SK-N-SH treated with all-trans-retinoic acid at 6 μM for 48 hours (cell line): ENCODE measurements around the gene BIN1.

Source experiments
- ATAC-seq: fragments of 200-7000 bp; cut with Tn5 transposase; 3 replicates; pipeline ENCODE4 v1.9.1; 2020; ENCODE audit warnings: mild to moderate bottlenecking, moderate library complexity
- ARNTL ChIP-seq: fragments of 450-650 bp; formaldehyde crosslinking; IDR thresholded peaks from 2 replicates; pipeline ENCODE4 v1.5.0; 2020; ENCODE audit warnings: low read depth, mild to moderate bottlenecking, moderate library complexity, borderline replicate concordance
- BACH2 ChIP-seq: fragments of 250-450 bp; sonication (Bioruptor Pico); IDR thresholded peaks from 2 replicates; pipeline ENCODE4 v1.9.0; 2021; ENCODE audit warnings: mild to moderate bottlenecking, borderline replicate concordance
- CREB5 ChIP-seq: fragments of 250-450 bp; sonication (Bioruptor Pico); IDR thresholded peaks from 2 replicates; pipeline ENCODE4 v1.5.1; 2020; ENCODE audit warnings: low read depth, mild to moderate bottlenecking, moderate library complexity
- CSDC2 ChIP-seq: fragments of 250-450 bp; sonication (Bioruptor Pico); IDR thresholded peaks from 2 replicates; pipeline ENCODE4 v1.5.0; 2020; ENCODE audit warnings: mild to moderate bottlenecking, moderate library complexity
- CSRNP3 ChIP-seq: fragments of 250-450 bp; sonication (Bioruptor Pico); IDR thresholded peaks from 2 replicates; pipeline ENCODE4 v1.5.1; 2021; ENCODE audit warnings: mild to moderate bottlenecking, moderate library complexity
- ESRRG ChIP-seq: fragments of 250-450 bp; sonication (Bioruptor Pico); IDR thresholded peaks from 2 replicates; pipeline ENCODE4 v1.6.1; 2021; ENCODE audit warnings: mild to moderate bottlenecking
- GLIS3 ChIP-seq: fragments of 250-450 bp; sonication (Bioruptor Pico); IDR thresholded peaks from 2 replicates; pipeline ENCODE4 v1.5.0; 2020; ENCODE audit warnings: mild to moderate bottlenecking, moderate library complexity
- PATZ1 ChIP-seq: fragments of 250-450 bp; sonication (Bioruptor Pico); IDR thresholded peaks from 2 replicates; pipeline ENCODE4 v1.8.0; 2020; ENCODE audit warnings: mild to moderate bottlenecking, moderate library complexity, borderline replicate concordance
- PPARA ChIP-seq: fragments of 250-450 bp; sonication (Bioruptor Pico); IDR thresholded peaks from 2 replicates; pipeline ENCODE4 v1.5.0; 2020; ENCODE audit warnings: mild to moderate bottlenecking, borderline replicate concordance
- RARB ChIP-seq: fragments of 250-450 bp; sonication (Bioruptor Pico); IDR thresholded peaks from 2 replicates; pipeline ENCODE4 v1.8.0; 2021; ENCODE audit warnings: mild to moderate bottlenecking, moderate library complexity
- TCF4 ChIP-seq: fragments of 250-450 bp; sonication (Bioruptor Pico); IDR thresholded peaks from 2 replicates; pipeline ENCODE4 v1.8.0; 2021; ENCODE audit warnings: mild to moderate bottlenecking, moderate library complexity, borderline replicate concordance
- TOX ChIP-seq: fragments of 250-450 bp; sonication (Bioruptor Pico); IDR thresholded peaks from 2 replicates; pipeline ENCODE4 v1.8.0; 2021; ENCODE audit warnings: mild to moderate bottlenecking, moderate library complexity, borderline replicate concordance
- ZC3H10 ChIP-seq: fragments of 250-450 bp; sonication (Bioruptor Pico); IDR thresholded peaks from 2 replicates; pipeline ENCODE4 v1.5.1; 2021; ENCODE audit warnings: mild to moderate bottlenecking, moderate library complexity
- ZFP3 ChIP-seq: fragments of 250-450 bp; sonication (Bioruptor Pico); IDR thresholded peaks from 2 replicates; pipeline ENCODE4 v1.5.0; 2020; ENCODE audit warnings: mild to moderate bottlenecking, moderate library complexity
- ZFP30 ChIP-seq: fragments of 450-650 bp; formaldehyde crosslinking; IDR thresholded peaks from 2 replicates; pipeline ENCODE4 v1.5.0; 2022; ENCODE audit warnings: mild to moderate bottlenecking, moderate library complexity
- ZNF70 ChIP-seq: fragments of 450-650 bp; formaldehyde crosslinking; IDR thresholded peaks from 2 replicates; pipeline ENCODE4 v1.5.0; 2020; ENCODE audit warnings: mild to moderate bottlenecking, moderate library complexity
- ZNF8 ChIP-seq: fragments of 450-650 bp; formaldehyde crosslinking; IDR thresholded peaks from 2 replicates; pipeline ENCODE4 v1.5.0; 2020; ENCODE audit warnings: mild to moderate bottlenecking, moderate library complexity
- TF ChIP-seq, protein P1 (sequence below): fragments of 250-450 bp; sonication (Bioruptor Pico); IDR thresholded peaks from 2 replicates; pipeline ENCODE4 v1.5.0; 2020; ENCODE audit warnings: mild to moderate bottlenecking, moderate library complexity

BIN1 gene

DNA sequence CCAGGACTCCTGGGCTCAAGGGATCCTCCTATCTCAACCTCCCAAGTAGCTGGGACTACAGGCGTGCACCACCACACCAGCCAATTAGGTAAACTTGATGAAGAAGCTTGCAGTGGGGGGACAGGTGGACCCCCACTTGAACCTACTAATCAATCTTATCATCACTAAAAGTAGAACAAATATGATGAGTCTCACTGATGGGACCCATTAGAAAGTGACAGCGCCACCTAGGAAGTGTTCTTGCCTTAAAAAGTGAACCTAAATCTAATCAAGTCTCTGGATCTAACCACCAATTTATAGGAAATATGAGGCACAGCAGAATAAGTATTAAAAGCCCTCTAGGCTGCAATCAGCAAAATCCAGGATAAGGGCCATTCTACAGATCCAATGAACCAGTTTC, 79.2 kb downstream of the BIN1 start:
- TF ChIP-seq ZNF70 (CRISPR knock-in tag): no peak
- TF ChIP-seq ZFP3 (CRISPR knock-in tag): no peak
- no peak for TF ChIP-seq BACH2 (CRISPR knock-in tag)
- no peak for TF ChIP-seq CSRNP3
- no peak for TF ChIP-seq ZNF8 (CRISPR knock-in tag)
- TF ChIP-seq CREB5 (CRISPR knock-in tag): no peak
- TF ChIP-seq GLIS3 (CRISPR knock-in tag): no peak
- no peak for TF ChIP-seq ZFP30 (CRISPR knock-in tag)
- TF ChIP-seq PPARA (CRISPR knock-in tag): no peak
- TF ChIP-seq CSDC2: no peak
- TF ChIP-seq, protein P1, sequence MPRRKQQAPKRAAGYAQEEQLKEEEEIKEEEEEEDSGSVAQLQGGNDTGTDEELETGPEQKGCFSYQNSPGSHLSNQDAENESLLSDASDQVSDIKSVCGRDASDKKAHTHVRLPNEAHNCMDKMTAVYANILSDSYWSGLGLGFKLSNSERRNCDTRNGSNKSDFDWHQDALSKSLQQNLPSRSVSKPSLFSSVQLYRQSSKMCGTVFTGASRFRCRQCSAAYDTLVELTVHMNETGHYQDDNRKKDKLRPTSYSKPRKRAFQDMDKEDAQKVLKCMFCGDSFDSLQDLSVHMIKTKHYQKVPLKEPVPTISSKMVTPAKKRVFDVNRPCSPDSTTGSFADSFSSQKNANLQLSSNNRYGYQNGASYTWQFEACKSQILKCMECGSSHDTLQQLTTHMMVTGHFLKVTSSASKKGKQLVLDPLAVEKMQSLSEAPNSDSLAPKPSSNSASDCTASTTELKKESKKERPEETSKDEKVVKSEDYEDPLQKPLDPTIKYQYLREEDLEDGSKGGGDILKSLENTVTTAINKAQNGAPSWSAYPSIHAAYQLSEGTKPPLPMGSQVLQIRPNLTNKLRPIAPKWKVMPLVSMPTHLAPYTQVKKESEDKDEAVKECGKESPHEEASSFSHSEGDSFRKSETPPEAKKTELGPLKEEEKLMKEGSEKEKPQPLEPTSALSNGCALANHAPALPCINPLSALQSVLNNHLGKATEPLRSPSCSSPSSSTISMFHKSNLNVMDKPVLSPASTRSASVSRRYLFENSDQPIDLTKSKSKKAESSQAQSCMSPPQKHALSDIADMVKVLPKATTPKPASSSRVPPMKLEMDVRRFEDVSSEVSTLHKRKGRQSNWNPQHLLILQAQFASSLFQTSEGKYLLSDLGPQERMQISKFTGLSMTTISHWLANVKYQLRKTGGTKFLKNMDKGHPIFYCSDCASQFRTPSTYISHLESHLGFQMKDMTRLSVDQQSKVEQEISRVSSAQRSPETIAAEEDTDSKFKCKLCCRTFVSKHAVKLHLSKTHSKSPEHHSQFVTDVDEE (CRISPR knock-in tag): no peak
- TF ChIP-seq ZC3H10 (CRISPR knock-in tag): no peak
- no peak for ATAC-seq

GRCh38 chr2:127025359-127026166, 81.4 kb downstream of the BIN1 start:
- peak; percentile 98 for ATAC-seq
- TF ChIP-seq BACH2 (CRISPR knock-in tag) (no peak), ZNF8 (CRISPR knock-in tag) (peak; percentile 16; the same call in 1 of the 2 replicates)
- TF ChIP-seq, all 23 proteins: peak for 1

- peak; percentile 91 for ATAC-seq
- TF ChIP-seq, protein P1 (CRISPR knock-in tag): no peak
- TF ChIP-seq GLIS3 (CRISPR knock-in tag) (no peak), RARB (CRISPR knock-in tag) (no peak), ZFP3 (CRISPR knock-in tag) (no peak), TOX (no peak)
These were observed 82.1 kb downstream of the BIN1 start for GRCh38 chr2:127024769-127025358.

GRCh38 chr2:127023504-127023903, 83.5 kb downstream of the BIN1 start:
- no peak for ATAC-seq
- TF ChIP-seq ZC3H10 (CRISPR knock-in tag): no peak
- TF ChIP-seq TCF4 (CRISPR knock-in tag): no peak
- TF ChIP-seq ZFP3 (CRISPR knock-in tag): no peak
- no peak for TF ChIP-seq RARB (CRISPR knock-in tag)
- TF ChIP-seq CREB5 (CRISPR knock-in tag): no peak
- no peak for TF ChIP-seq ZNF8 (CRISPR knock-in tag)
- no peak for TF ChIP-seq GLIS3 (CRISPR knock-in tag)
- no peak for TF ChIP-seq ARNTL (CRISPR knock-in tag)
- TF ChIP-seq, protein P1 (CRISPR knock-in tag): no peak
- no peak for TF ChIP-seq ESRRG
- no peak for TF ChIP-seq TOX
- TF ChIP-seq ZNF70 (CRISPR knock-in tag): no peak
- TF ChIP-seq PATZ1 (CRISPR knock-in tag): no peak
- no peak for TF ChIP-seq PPARA (CRISPR knock-in tag)
